PC-3 (cell line): ENCODE measurements around the gene TYRO3. TPM values are rescaled to one million over a fixed set of nuclear protein-coding genes. Genes with fewer than 3 reads are reported as not detected.

ENCODE experiments used
- ATAC-seq: fragments of 200-7000 bp; cut with Tn5 transposase; 2 replicates; pipeline ENCODE4 v1.9.1; 2020; ENCODE audit warnings: mild to moderate bottlenecking, moderate library complexity
- BruUV-seq: library from RNA; stranded (reverse); fragments of 400-500 nt; replicated peaks from 2 replicates; lab custom pipeline; 2021; lab: Mats Ljungman, UMichigan
- CTCF ChIA-PET: fragments of 300-600 bp; sonication (Branson Sonifier 250); formaldehyde crosslinking; loops from one replicate; lab custom pipeline; 2022; ENCODE audit warnings: antibody characterized with exemption; lab: Charles Lee
- POLR2A ChIA-PET: fragments of 300-600 bp; sonication (Branson Sonifier 250); formaldehyde crosslinking; loops from one replicate; lab custom pipeline; 2022; ENCODE audit warnings: antibody characterized with exemption; ENCODE audit not compliant: unreplicated experiment; lab: Charles Lee
- DNase-seq: peaks from one replicate; pipeline ENCODE4 v3.0.0-alpha.2; 2015
- H2AFZ ChIP-seq: fragments of 300-600 bp; sonication (generic); 2 replicates; pipeline ENCODE4 v1.6.0; 2016; ENCODE audit warnings: antibody characterized with exemption, low read length
- H3F3A ChIP-seq: fragments of 300-600 bp; sonication (generic); one replicate; pipeline ENCODE4 v1.6.0; 2017; ENCODE audit warnings: antibody characterized with exemption, low read length, control low read depth, mild to moderate bottlenecking; ENCODE audit not compliant: unreplicated experiment
- H3K27ac ChIP-seq: fragments of 300-600 bp; sonication (generic); 2 replicates; pipeline ENCODE4 v1.5.1; 2016; ENCODE audit warnings: mild to moderate bottlenecking, low read length
- H3K27me3 ChIP-seq: fragments of 300-600 bp; sonication (generic); 2 replicates; pipeline ENCODE4 v1.6.1; 2016; ENCODE audit warnings: low read length, mixed read lengths
- H3K36me3 ChIP-seq: fragments of 300-600 bp; sonication (generic); 2 replicates; pipeline ENCODE4 v1.6.1; 2016; ENCODE audit warnings: low read depth, mixed run types, low read length, mixed read lengths
- H3K4me1 ChIP-seq: fragments of 300-600 bp; sonication (generic); 2 replicates; pipeline ENCODE4 v1.5.1; 2016; ENCODE audit warnings: low read length; ENCODE audit not compliant: insufficient read depth
- H3K4me2 ChIP-seq: fragments of 300-600 bp; sonication (generic); 2 replicates; pipeline ENCODE4 v1.6.0; 2016; ENCODE audit warnings: low read length
- H3K4me3 ChIP-seq: fragments of 300-600 bp; sonication (generic); 2 replicates; pipeline ENCODE4 v1.5.1; 2016; ENCODE audit warnings: mild to moderate bottlenecking, low read length, mixed read lengths
- H3K79me2 ChIP-seq: fragments of 300-600 bp; sonication (generic); 2 replicates; pipeline ENCODE4 v1.6.1; 2017; ENCODE audit warnings: low read length, mixed read lengths
- H3K9ac ChIP-seq: fragments of 300-600 bp; sonication (generic); 2 replicates; pipeline ENCODE4 v1.6.0; 2016; ENCODE audit warnings: mild to moderate bottlenecking, low read length
- H3K9me2 ChIP-seq: fragments of 300-600 bp; sonication (generic); replicated peaks from 2 replicates; pipeline ENCODE4 v1.6.1; 2016; ENCODE audit warnings: mixed run types, low read length, mixed read lengths
- H3K9me3 ChIP-seq: fragments of 300-600 bp; sonication (generic); 2 replicates; pipeline ENCODE4 v1.6.1; 2016; ENCODE audit warnings: low read length, mixed read lengths
- H4K20me1 ChIP-seq: fragments of 300-600 bp; sonication (generic); 2 replicates; pipeline ENCODE4 v1.6.1; 2016; ENCODE audit warnings: low read length, mixed read lengths
- EZH2 ChIP-seq: fragments of 300-600 bp; sonication (generic); IDR thresholded peaks from one replicate; pipeline ENCODE4 v1.6.1; 2017; ENCODE audit warnings: antibody characterized with exemption, mild to moderate bottlenecking, low read length; ENCODE audit not compliant: unreplicated experiment
- EZH2phosphoT487 ChIP-seq: fragments of 300-600 bp; sonication (generic); IDR thresholded peaks from 2 replicates; pipeline ENCODE4 v1.6.1; 2018; ENCODE audit warnings: mild to moderate bottlenecking, antibody characterized with exemption, low read length, borderline replicate concordance
- intact Hi-C: fragments of 100-400 bp; cut with micrococcal nuclease; formaldehyde crosslinking; loops from 2 replicates; pipeline ENCODE4 v1.9.0; 2023
- total RNA-seq: library from RNA; depleted of rRNA; stranded (reverse); fragments of >200 nt; gene quantifications from 2 replicates; pipeline ENCODE4 v1.2.3, GENCODE V29; 2014
- TF ChIP-seq, protein P1 (sequence below): fragments of 300-600 bp; sonication (generic); conservative IDR thresholded peaks from 2 replicates; pipeline ENCODE4 v1.5.1; 2017; ENCODE audit warnings: antibody characterized with exemption, low read depth, mild to moderate bottlenecking, low read length

TYRO3 gene
- total RNA-seq, 1 experiment from 2014 or later, result 23.5 TPM

- intact Hi-C loops, result loop anchor here (1.0 kb wide), 1 partner anchor 39 kb away; the partner anchor contains the start of gene MGA
- ChIA-PET CTCF (no interaction called here), POLR2A (no interaction called here)
- Histone ChIP-seq H4K20me1 (no peaks in the 10 kb centered on the region), H3K9me3 (no peaks in the 10 kb centered on the region), H3F3A (no peaks in the 10 kb centered on the region), H3K27ac (no peak overlapping the region), H2AFZ (peak overlapping the region; percentile 94), H3K27me3 (no peaks in the 10 kb centered on the region), H3K9ac (peak overlapping the region; percentile 30), H3K4me3 (peak overlapping the region; percentile 62), H3K9me2 (no peaks in the 10 kb centered on the region), H3K79me2 (peaks cover 9% of the 10 kb centered on the region; the same call in 1 of the 2 replicates), H3K4me2 (peak overlapping the region; percentile 82), H3K36me3 (no peaks in the 10 kb centered on the region), H3K4me1 (peaks cover 14% of the 10 kb centered on the region; the same call in 1 of the 2 replicates)
- DNase-seq (peak; percentile 54), ATAC-seq (peak; percentile 70)
- BruUV-seq, result no TSS peak
- TF ChIP-seq EZH2 (no peak), EZH2phosphoT487 (no peak)
- TF ChIP-seq, protein P1, sequence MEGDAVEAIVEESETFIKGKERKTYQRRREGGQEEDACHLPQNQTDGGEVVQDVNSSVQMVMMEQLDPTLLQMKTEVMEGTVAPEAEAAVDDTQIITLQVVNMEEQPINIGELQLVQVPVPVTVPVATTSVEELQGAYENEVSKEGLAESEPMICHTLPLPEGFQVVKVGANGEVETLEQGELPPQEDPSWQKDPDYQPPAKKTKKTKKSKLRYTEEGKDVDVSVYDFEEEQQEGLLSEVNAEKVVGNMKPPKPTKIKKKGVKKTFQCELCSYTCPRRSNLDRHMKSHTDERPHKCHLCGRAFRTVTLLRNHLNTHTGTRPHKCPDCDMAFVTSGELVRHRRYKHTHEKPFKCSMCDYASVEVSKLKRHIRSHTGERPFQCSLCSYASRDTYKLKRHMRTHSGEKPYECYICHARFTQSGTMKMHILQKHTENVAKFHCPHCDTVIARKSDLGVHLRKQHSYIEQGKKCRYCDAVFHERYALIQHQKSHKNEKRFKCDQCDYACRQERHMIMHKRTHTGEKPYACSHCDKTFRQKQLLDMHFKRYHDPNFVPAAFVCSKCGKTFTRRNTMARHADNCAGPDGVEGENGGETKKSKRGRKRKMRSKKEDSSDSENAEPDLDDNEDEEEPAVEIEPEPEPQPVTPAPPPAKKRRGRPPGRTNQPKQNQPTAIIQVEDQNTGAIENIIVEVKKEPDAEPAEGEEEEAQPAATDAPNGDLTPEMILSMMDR, result no peak
These were observed 62.5 kb downstream of the TYRO3 start for GRCh38 chr15:41621200-41622193.

GRCh38 chr15:41622901-41623300 is 63.9 kb downstream of the TYRO3 start:
- no TSS peak for BruUV-seq
- Histone ChIP-seq H3K79me2 (peaks cover 9% of the 10 kb centered on the region; the same call in 1 of the 2 replicates), H3F3A (no peaks in the 10 kb centered on the region), H3K36me3 (no peaks in the 10 kb centered on the region), H3K27me3 (no peaks in the 10 kb centered on the region), H4K20me1 (no peaks in the 10 kb centered on the region), H3K9me2 (no peaks in the 10 kb centered on the region), H3K4me3 (no peak overlapping the region), H3K9me3 (no peaks in the 10 kb centered on the region), H3K9ac (no peak overlapping the region), H2AFZ (no peak overlapping the region; the same call in 1 of the 2 replicates), H3K27ac (no peak overlapping the region), H3K4me2 (no peak overlapping the region), H3K4me1 (peaks cover 14% of the 10 kb centered on the region; the same call in 1 of the 2 replicates)
- intact Hi-C loops, result no loop called here
- ChIA-PET CTCF (no interaction called here), POLR2A (no interaction called here)
- TF ChIP-seq, protein P1, result no peak
- TF ChIP-seq EZH2, result no peak
- TF ChIP-seq EZH2phosphoT487, result no peak
- DNase-seq (no peak), ATAC-seq (no peak)
